SK-N-SH (cell line): Measurements from ENCODE around the gene OGFOD3. TPM values are rescaled to one million over a fixed set of nuclear protein-coding genes. Genes with fewer than 3 reads are reported as not detected.

ENCODE experiments used
- CTCF ChIA-PET: fragments of 300-600, 350-600 bp; formaldehyde crosslinking; extraction: SDS; loops from one replicate; lab custom pipeline; 2021; lab: Yijun Ruan, JAX
- POLR2A ChIA-PET: fragments of 350-600 bp; sonication (Branson Sonifier 250); formaldehyde crosslinking; extraction: SDS; loops from one replicate; lab custom pipeline; 2020; ENCODE audit warnings: antibody characterized with exemption, inconsistent platforms; lab: Yijun Ruan, JAX
- DNase-seq: peaks from one replicate; pipeline ENCODE4 v3.0.0; 2012
- H2AFZ ChIP-seq: fragments of 200-600 bp; sonication (generic); 2 replicates; pipeline ENCODE4 v1.8.1; 2016; ENCODE audit warnings: antibody characterized with exemption, mild to moderate bottlenecking, low read depth
- H3F3A ChIP-seq: fragments of 200-600 bp; sonication (generic); replicated peaks from 2 replicates; pipeline ENCODE3; 2016; ENCODE audit warnings: antibody characterized with exemption, mild to moderate bottlenecking; ENCODE audit not compliant: insufficient read depth
- H3K27ac ChIP-seq, 2 experiments: fragments of 200-500 bp in 1 of 2; fragments of 200-600 bp in 1 of 2; sonication (Bioruptor generic) in 1 of 2; sonication (generic), shearing (Covaris generic) in 1 of 2; 2 replicates each; pipeline versions ENCODE4 v1.5.1 to v1.6.1; 2014 to 2016; ENCODE audit warnings: low read depth in 2 of 2, inconsistent platforms in 1 of 2, low read length in 1 of 2, mild to moderate bottlenecking in 1 of 2, mixed read lengths in 1 of 2
- H3K27me3 ChIP-seq: fragments of 200-600 bp; sonication (generic), shearing (Covaris generic); 2 replicates; pipeline ENCODE4 v1.6.1; 2016; ENCODE audit warnings: mixed run types; ENCODE audit not compliant: insufficient read depth
- H3K36me3 ChIP-seq, 2 experiments: fragments of 200-500 bp in 1 of 2; fragments of 200-600 bp in 1 of 2; sonication (Bioruptor generic) in 1 of 2; sonication (generic) in 1 of 2; replicated peaks in 1 of 2; 2 replicates each; pipeline versions ENCODE3 to v1.5.1; 2014 to 2016; ENCODE audit warnings: low read length in 1 of 2, mild to moderate bottlenecking in 1 of 2; ENCODE audit not compliant: insufficient read depth in 2 of 2, control insufficient read depth in 1 of 2
- H3K4me1 ChIP-seq, 2 experiments: fragments of 200-500 bp in 1 of 2; fragments of 200-600 bp in 1 of 2; sonication (Bioruptor generic) in 1 of 2; sonication (generic), shearing (Covaris generic) in 1 of 2; 2 replicates each; pipeline versions ENCODE4 v1.5.1 to v1.6.1; 2014 to 2016; ENCODE audit warnings: low read depth in 1 of 2, low read length in 1 of 2, mixed run types in 1 of 2; ENCODE audit not compliant: insufficient read depth in 2 of 2, control insufficient read depth in 1 of 2
- H3K4me2 ChIP-seq: fragments of 200-600 bp; sonication (generic), shearing (Covaris generic); 2 replicates; pipeline ENCODE4 v1.6.1; 2017; ENCODE audit warnings: mixed run types
- H3K4me3 ChIP-seq, 2 experiments: fragments of 200-500 bp in 1 of 2; fragments of 200-600 bp in 1 of 2; sonication (Bioruptor generic) in 1 of 2; sonication (generic), shearing (Covaris generic) in 1 of 2; 2 replicates each; pipeline versions ENCODE4 v1.5.1 to v1.8.1; 2014 to 2016; ENCODE audit warnings: low read depth in 2 of 2, inconsistent platforms in 1 of 2, low read length in 1 of 2, mild to moderate bottlenecking in 1 of 2, mixed read lengths in 1 of 2, moderate library complexity in 1 of 2
- H3K79me2 ChIP-seq: fragments of 200-600 bp; sonication (generic); 2 replicates; pipeline ENCODE4 v1.8.1; 2017; ENCODE audit warnings: mild to moderate bottlenecking; ENCODE audit not compliant: insufficient read depth
- H3K9ac ChIP-seq: fragments of 200-600 bp; sonication (generic); 2 replicates; pipeline ENCODE4 v1.6.1; 2017; ENCODE audit warnings: mixed run types
- H3K9me2 ChIP-seq: fragments of 200-600 bp; sonication (generic); 2 replicates; pipeline ENCODE4 v1.6.1; 2017; ENCODE audit warnings: mixed run types
- H3K9me3 ChIP-seq: fragments of 200-600 bp; sonication (generic); 2 replicates; pipeline ENCODE4 v1.6.1; 2017; ENCODE audit warnings: mixed run types, mild to moderate bottlenecking, moderate library complexity
- H4K20me1 ChIP-seq: fragments of 200-600 bp; sonication (generic); 2 replicates; pipeline ENCODE4 v1.6.1; 2017; ENCODE audit warnings: mild to moderate bottlenecking, mixed run types; ENCODE audit not compliant: insufficient read depth
- CHD2 ChIP-seq: fragments of 150-350 bp; IDR thresholded peaks from 2 replicates; pipeline ENCODE4 v1.6.1; 2018; ENCODE audit warnings: low read length; ENCODE audit not compliant: partially characterized antibody
- CTCF ChIP-seq: fragments of 200-600 bp; sonication (generic); IDR thresholded peaks from 2 replicates; pipeline ENCODE4 v1.6.1; 2017; ENCODE audit warnings: antibody characterized with exemption, mild to moderate bottlenecking, moderate library complexity
- EP300 ChIP-seq, 2 experiments: IDR thresholded peaks; 2 replicates each; pipeline versions ENCODE4 v1.4.0 to v1.6.1; 2012; ENCODE audit warnings: borderline replicate concordance in 1 of 2, low read depth in 1 of 2, low read length in 1 of 2
- FOXM1 ChIP-seq: IDR thresholded peaks from 2 replicates; pipeline ENCODE4 v1.4.0; 2012; ENCODE audit warnings: low read depth, mild to moderate bottlenecking
- JUND ChIP-seq: IDR thresholded peaks from 2 replicates; pipeline ENCODE4 v1.4.0; 2012
- MXI1 ChIP-seq: IDR thresholded peaks from 2 replicates; pipeline ENCODE4 v1.6.1; 2012; ENCODE audit warnings: mild to moderate bottlenecking, low read depth, low read length, improper control_type of control experiment
- NRF1 ChIP-seq: IDR thresholded peaks from 2 replicates; pipeline ENCODE4 v1.6.1; 2012; ENCODE audit warnings: low read depth, mild to moderate bottlenecking, low read length
- POLR2AphosphoS5 ChIP-seq: IDR thresholded peaks from 2 replicates; pipeline ENCODE4 v1.6.1; 2012; ENCODE audit warnings: low read depth, low read length
- RAD21 ChIP-seq: IDR thresholded peaks from 2 replicates; pipeline ENCODE4 v1.6.1; 2012; ENCODE audit warnings: mild to moderate bottlenecking, low read length
- RFX5 ChIP-seq: IDR thresholded peaks from 2 replicates; pipeline ENCODE4 v1.6.1; 2012; ENCODE audit warnings: mild to moderate bottlenecking, improper control_type of control experiment, low read length
- SMC3 ChIP-seq: IDR thresholded peaks from 2 replicates; pipeline ENCODE4 v1.6.1; 2012; ENCODE audit warnings: low read depth, low read length, improper control_type of control experiment
- TAF1 ChIP-seq: IDR thresholded peaks from 2 replicates; pipeline ENCODE4 v1.6.1; 2012; ENCODE audit warnings: low read depth, mild to moderate bottlenecking, low read length, moderate library complexity, borderline replicate concordance
- TEAD4 ChIP-seq: IDR thresholded peaks from 2 replicates; pipeline ENCODE4 v1.4.0; 2012; ENCODE audit warnings: mild to moderate bottlenecking, borderline replicate concordance; ENCODE audit not compliant: insufficient read depth
- WGBS: methylation state at CpG from one replicate; pipeline ENCODE4 v1.1.6; 2017; ENCODE audit warnings: low lambda C conversion rate; 5-methylcytosine and 5-hydroxymethylcytosine counted together
- polyA plus RNA-seq, 3 experiments: library from polyadenylated mRNA; depleted of rRNA; stranded (reverse); fragments of >200 nt; gene quantifications; 2 replicates each; pipeline ENCODE4 v1.2.3, GENCODE V29; 2012
- TF ChIP-seq, protein P1 (sequence below): IDR thresholded peaks from 2 replicates; pipeline ENCODE4 v1.4.0; 2012; ENCODE audit warnings: low read depth, borderline replicate concordance
- TF ChIP-seq, protein P2 (sequence below): IDR thresholded peaks from 2 replicates; pipeline ENCODE4 v1.6.1; 2012; ENCODE audit warnings: mild to moderate bottlenecking, low read depth, low read length, moderate library complexity
- TF ChIP-seq, protein P3 (sequence below): fragments of 150-350 bp; IDR thresholded peaks from 2 replicates; pipeline ENCODE4 v1.6.1; 2016; ENCODE audit warnings: mild to moderate bottlenecking, low read depth, low read length
- TF ChIP-seq, protein P4 (sequence below): IDR thresholded peaks from 2 replicates; pipeline ENCODE4 v1.4.0; 2012; ENCODE audit warnings: low read depth
- TF ChIP-seq, protein P5 (sequence below): IDR thresholded peaks from 2 replicates; pipeline ENCODE4 v1.4.0; 2012; ENCODE audit warnings: low read depth, borderline replicate concordance

Gene OGFOD3
- polyA plus RNA-seq, 1 of the 3 experiments (the other 2 are of a cell fraction), result 68.2 TPM

DNA sequence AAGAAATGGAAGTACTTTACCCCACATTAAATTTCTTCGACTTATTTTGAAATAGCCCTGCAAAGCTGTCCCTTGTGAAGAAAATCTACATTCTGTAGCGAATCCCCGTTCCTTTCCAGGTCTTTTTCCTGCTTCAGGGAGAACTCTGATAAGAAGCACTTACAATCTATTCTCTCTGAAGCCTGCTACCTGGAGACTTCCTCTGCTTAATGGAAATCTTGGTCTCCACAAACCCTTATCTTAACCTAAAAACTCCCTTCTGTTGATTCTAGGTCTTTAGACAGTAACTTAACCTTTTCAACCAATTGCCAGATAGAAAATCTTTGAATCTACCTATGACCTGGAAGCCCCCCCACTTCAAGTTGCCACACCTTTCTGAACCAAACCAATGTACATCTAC, 33.8 kb upstream of the OGFOD3 start (continued):
- TF ChIP-seq, protein P1, sequence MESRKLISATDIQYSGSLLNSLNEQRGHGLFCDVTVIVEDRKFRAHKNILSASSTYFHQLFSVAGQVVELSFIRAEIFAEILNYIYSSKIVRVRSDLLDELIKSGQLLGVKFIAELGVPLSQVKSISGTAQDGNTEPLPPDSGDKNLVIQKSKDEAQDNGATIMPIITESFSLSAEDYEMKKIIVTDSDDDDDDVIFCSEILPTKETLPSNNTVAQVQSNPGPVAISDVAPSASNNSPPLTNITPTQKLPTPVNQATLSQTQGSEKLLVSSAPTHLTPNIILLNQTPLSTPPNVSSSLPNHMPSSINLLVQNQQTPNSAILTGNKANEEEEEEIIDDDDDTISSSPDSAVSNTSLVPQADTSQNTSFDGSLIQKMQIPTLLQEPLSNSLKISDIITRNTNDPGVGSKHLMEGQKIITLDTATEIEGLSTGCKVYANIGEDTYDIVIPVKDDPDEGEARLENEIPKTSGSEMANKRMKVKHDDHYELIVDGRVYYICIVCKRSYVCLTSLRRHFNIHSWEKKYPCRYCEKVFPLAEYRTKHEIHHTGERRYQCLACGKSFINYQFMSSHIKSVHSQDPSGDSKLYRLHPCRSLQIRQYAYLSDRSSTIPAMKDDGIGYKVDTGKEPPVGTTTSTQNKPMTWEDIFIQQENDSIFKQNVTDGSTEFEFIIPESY, result no peak
- TF ChIP-seq, protein P2, sequence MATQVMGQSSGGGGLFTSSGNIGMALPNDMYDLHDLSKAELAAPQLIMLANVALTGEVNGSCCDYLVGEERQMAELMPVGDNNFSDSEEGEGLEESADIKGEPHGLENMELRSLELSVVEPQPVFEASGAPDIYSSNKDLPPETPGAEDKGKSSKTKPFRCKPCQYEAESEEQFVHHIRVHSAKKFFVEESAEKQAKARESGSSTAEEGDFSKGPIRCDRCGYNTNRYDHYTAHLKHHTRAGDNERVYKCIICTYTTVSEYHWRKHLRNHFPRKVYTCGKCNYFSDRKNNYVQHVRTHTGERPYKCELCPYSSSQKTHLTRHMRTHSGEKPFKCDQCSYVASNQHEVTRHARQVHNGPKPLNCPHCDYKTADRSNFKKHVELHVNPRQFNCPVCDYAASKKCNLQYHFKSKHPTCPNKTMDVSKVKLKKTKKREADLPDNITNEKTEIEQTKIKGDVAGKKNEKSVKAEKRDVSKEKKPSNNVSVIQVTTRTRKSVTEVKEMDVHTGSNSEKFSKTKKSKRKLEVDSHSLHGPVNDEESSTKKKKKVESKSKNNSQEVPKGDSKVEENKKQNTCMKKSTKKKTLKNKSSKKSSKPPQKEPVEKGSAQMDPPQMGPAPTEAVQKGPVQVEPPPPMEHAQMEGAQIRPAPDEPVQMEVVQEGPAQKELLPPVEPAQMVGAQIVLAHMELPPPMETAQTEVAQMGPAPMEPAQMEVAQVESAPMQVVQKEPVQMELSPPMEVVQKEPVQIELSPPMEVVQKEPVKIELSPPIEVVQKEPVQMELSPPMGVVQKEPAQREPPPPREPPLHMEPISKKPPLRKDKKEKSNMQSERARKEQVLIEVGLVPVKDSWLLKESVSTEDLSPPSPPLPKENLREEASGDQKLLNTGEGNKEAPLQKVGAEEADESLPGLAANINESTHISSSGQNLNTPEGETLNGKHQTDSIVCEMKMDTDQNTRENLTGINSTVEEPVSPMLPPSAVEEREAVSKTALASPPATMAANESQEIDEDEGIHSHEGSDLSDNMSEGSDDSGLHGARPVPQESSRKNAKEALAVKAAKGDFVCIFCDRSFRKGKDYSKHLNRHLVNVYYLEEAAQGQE, result no peak
- TF ChIP-seq SMC3, result no peak
- no peak for TF ChIP-seq RAD21
- no peak for TF ChIP-seq MXI1
- no peak for TF ChIP-seq TEAD4
- no peak for TF ChIP-seq JUND
- no peak for TF ChIP-seq NRF1
- TF ChIP-seq CHD2, result no peak
- no peak for TF ChIP-seq POLR2AphosphoS5

DNA sequence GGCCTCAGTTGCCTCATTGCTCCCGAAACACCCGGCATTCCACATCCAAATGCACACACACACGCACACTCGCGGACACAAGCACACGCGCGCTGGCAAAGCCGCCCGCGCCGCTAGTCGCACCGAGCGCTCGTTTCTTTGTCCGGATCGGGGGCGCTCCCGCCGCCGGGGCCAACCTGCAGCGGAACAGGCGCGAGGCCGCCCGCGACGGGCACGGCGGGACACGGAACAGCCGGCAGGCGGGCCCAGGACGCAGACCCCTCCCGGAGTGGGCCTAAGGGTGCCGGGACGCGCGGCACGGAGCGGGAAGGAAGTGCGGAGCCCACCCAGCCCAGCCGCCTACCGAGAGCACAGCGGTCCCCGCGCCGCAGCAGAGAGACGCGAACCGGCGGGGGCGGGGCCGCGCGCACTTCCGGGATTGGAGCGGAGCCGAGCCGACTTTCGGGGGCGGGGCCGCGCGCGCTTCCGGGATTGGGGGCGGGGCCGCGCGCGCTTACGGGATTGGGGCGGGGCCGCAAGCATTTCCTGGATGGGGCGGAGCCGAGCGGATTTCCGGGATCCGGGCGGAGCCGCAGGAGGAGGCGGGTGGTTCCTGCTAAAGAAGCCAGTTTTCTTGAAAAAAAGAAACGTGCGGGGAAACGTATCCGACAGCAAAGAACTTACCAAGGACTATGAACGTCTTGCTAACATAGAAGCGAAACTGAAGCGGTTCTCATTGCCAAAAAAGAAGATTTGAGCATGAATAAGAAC, 32.1 kb upstream of the OGFOD3 start, which contains the start of gene CYBC1:
TSS of gene CYBC1 (minus strand) at position 396 of the 750 bp plus-strand sequence. CDS start 1,498 bp downstream, outside the sequence.
- no peaks in the 10 kb centered on the region for H3K9me2 ChIP-seq
- H3K4me1 ChIP-seq, result peaks cover 8 to 28% of the 10 kb centered on the region in 2 experiments; a peak in 2 of 4 replicates
- WGBS, result 1% methylated on average over 67 of the region's 91 CpGs
- H4K20me1 ChIP-seq, result peaks cover 5% of the 10 kb centered on the region
- DNase-seq, result peak; percentile 99
- ChIA-PET POLR2A (interaction anchor here (0.8 kb wide), 1 partner anchor 31 kb away, joined by 6 read pairs; no protein-coding TSS in a partner anchor), CTCF (interaction anchor here (0.7 to 1.3 kb wide), 2 partner anchors 42 to 44 kb away, joined by 3 to 4 read pairs; no protein-coding TSS in a partner anchor)
- peaks cover 35% of the 10 kb centered on the region for H3K79me2 ChIP-seq
- H3K27me3 ChIP-seq, result no peaks in the 10 kb centered on the region
- H3F3A ChIP-seq, result peaks cover 6% of the 10 kb centered on the region
- peaks cover 0 to 11% of the 10 kb centered on the region in 2 experiments for H3K36me3 ChIP-seq
- H3K9me3 ChIP-seq, result no peaks in the 10 kb centered on the region
- H2AFZ ChIP-seq, result peak within 1 kb of the TSS; percentile 85
- peak within 1 kb of the TSS; percentile 94 for H3K9ac ChIP-seq
- H3K4me3 ChIP-seq, result peak within 1 kb of the TSS; percentile 76 to 95
- H3K27ac ChIP-seq, result peak within 1 kb of the TSS; percentile 80 to 96
- peak within 1 kb of the TSS; percentile 96 for H3K4me2 ChIP-seq
- TF ChIP-seq, protein P3, sequence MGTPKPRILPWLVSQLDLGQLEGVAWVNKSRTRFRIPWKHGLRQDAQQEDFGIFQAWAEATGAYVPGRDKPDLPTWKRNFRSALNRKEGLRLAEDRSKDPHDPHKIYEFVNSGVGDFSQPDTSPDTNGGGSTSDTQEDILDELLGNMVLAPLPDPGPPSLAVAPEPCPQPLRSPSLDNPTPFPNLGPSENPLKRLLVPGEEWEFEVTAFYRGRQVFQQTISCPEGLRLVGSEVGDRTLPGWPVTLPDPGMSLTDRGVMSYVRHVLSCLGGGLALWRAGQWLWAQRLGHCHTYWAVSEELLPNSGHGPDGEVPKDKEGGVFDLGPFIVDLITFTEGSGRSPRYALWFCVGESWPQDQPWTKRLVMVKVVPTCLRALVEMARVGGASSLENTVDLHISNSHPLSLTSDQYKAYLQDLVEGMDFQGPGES, result no peak
- TF ChIP-seq EP300 (IDR thresholded peaks at IDR 0.05; ENCODE audit: borderline replicate concordance in 1 of 2, low read depth in 1 of 2, low read length in 1 of 2), result peak in 1 of 2 experiments; percentile 53; a peak in 1 of 4 replicates
- TF ChIP-seq POLR2AphosphoS5, result peak; percentile 97
- TF ChIP-seq, protein P4, sequence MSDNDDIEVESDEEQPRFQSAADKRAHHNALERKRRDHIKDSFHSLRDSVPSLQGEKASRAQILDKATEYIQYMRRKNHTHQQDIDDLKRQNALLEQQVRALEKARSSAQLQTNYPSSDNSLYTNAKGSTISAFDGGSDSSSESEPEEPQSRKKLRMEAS, result peak; percentile 69
- peak; percentile 17; the same call in 1 of the 2 replicates for TF ChIP-seq CTCF
- TF ChIP-seq, protein P5, sequence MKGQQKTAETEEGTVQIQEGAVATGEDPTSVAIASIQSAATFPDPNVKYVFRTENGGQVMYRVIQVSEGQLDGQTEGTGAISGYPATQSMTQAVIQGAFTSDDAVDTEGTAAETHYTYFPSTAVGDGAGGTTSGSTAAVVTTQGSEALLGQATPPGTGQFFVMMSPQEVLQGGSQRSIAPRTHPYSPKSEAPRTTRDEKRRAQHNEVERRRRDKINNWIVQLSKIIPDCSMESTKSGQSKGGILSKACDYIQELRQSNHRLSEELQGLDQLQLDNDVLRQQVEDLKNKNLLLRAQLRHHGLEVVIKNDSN, result peak; percentile 34; the same call in 1 of the 2 replicates
- no peak for TF ChIP-seq RFX5
- TF ChIP-seq MXI1, result peak; percentile 91
- TF ChIP-seq FOXM1, result 0 out of 2 replicates have a peak, but pooled peaks have one; percentile 24
- peak; percentile 61; the same call in 1 of the 2 replicates for TF ChIP-seq TAF1
